ENCODE results near the gene KCNE4. TPM values are rescaled to one million over a fixed set of nuclear protein-coding genes. Genes with fewer than 3 reads are reported as not detected.

KCNE4 gene
- total and polyA plus RNA-seq, 4 donors: 0.19 to 0.42 (median 0.31) TPM

- Histone ChIP-seq H3K9me3 (ENCODE audit: control insufficient read depth in 4 of 4, low read length in 3 of 4) (peaks cover 0 to 3% (median 0%) of the 10 kb centered on the region in 4 donors), H3K36me3 (ENCODE audit: control insufficient read depth in 4 of 4, insufficient read depth in 3 of 4, low read depth in 1 of 4, low read length in 3 of 4) (no peaks in the 10 kb centered on the region), H3K4me1 (ENCODE audit: control insufficient read depth in 4 of 4, insufficient read depth in 4 of 4, low read length in 3 of 4) (no peaks in the 10 kb centered on the region), H3K27ac (ENCODE audit: low read depth in 1 of 2, low read length in 2 of 2) (no peak overlapping the region), H3K4me3 (ENCODE audit: low read depth in 1 of 3, low read length in 3 of 3) (no peak overlapping the region), H3K9ac (ENCODE audit: low read depth in 1 of 2, low read length in 2 of 2) (no peak overlapping the region), H3K27me3 (ENCODE audit: control insufficient read depth in 4 of 4, insufficient read depth in 4 of 4, low read length in 3 of 4) (no peaks in the 10 kb centered on the region)
- TF ChIP-seq ATF3 (IDR thresholded peaks at IDR 0.05) (no peak), SP1 (IDR thresholded peaks at IDR 0.05) (no peak), TAF1 (conservative IDR thresholded peaks at IDR 0.05) (no peak), YY1 (IDR thresholded peaks at IDR 0.05) (no peak), RAD21 (IDR thresholded peaks at IDR 0.05) (no peak), JUND (IDR thresholded peaks at IDR 0.05) (no peak), HNF4A (conservative IDR thresholded peaks at IDR 0.05) (no peak), REST (IDR thresholded peaks at IDR 0.05) (no peak), EGR1 (IDR thresholded peaks at IDR 0.05; ENCODE audit: low read depth in 2 of 2) (no peak), MAX (IDR thresholded peaks at IDR 0.05) (no peak), GABPA (IDR thresholded peaks at IDR 0.05 in 1 of 2, conservative IDR thresholded peaks at IDR 0.05 in 1 of 2) (no peak), RXRA (IDR thresholded peaks at IDR 0.05) (no peak), HNF4G (IDR thresholded peaks at IDR 0.05) (no peak), CTCF (IDR thresholded peaks at IDR 0.05; ENCODE audit: low read depth, low read length, missing input control) (no peak), ZBTB33 (IDR thresholded peaks at IDR 0.05) (no peak), FOXA2 (IDR thresholded peaks at IDR 0.05) (no peak), NR2F2 (IDR thresholded peaks at IDR 0.05) (no peak), FOXA1 (IDR thresholded peaks at IDR 0.05) (no peak)
- DNase-seq (ENCODE audit: low spot score): no peak
These were observed 17.6 kb upstream of the KCNE4 start for GRCh38 chr2:223034221-223034975.

Measured in liver (tissue), 9 donors.